AG09319 (cell line): ENCODE data around the gene GDAP2.
"Not testable (repeated sequence)": the region's sequence is repeated elsewhere in the genome, so short reads cannot be mapped to it uniquely, and the experiment has no call there.

Source experiments
- DNase-seq: peaks from one replicate; pipeline ENCODE4 v3.0.0-alpha.2; 2010; ENCODE audit warnings: low read depth; ENCODE audit errors: extremely low read depth
- CTCF ChIP-seq: IDR thresholded peaks from 2 replicates; pipeline ENCODE4 v1.5.1; 2011; ENCODE audit warnings: low read depth, mild to moderate bottlenecking, inconsistent platforms, low read length, moderate library complexity

Gene GDAP2

GRCh38 chr1:117930173-117930447 lies 689 bp upstream of the GDAP2 start:
- DNase-seq = no peak
- TF ChIP-seq CTCF = no peak

GRCh38 chr1:117928881-117929342 lies 509 bp downstream of the GDAP2 start:
- peak; percentile 12 for DNase-seq

GRCh38 chr1:117925981-117926380 lies 3.4 kb downstream of the GDAP2 start:
- no peak for DNase-seq

More at GRCh38 chr1:117928881-117929342, 509 bp downstream of the GDAP2 start:
- peak; percentile 42 for TF ChIP-seq CTCF

GRCh38 chr1:117922717-117923116 lies 6.7 kb downstream of the GDAP2 start:
- not testable (repeated sequence) for DNase-seq

More at GRCh38 chr1:117925981-117926380, 3.4 kb downstream of the GDAP2 start:
- TF ChIP-seq CTCF = no peak

GRCh38 chr1:117921991-117922390 lies 7.4 kb downstream of the GDAP2 start:
- DNase-seq = no peak
- no peak for TF ChIP-seq CTCF

GRCh38 chr1:117919376-117919775 lies 10.0 kb downstream of the GDAP2 start:
- no peak for TF ChIP-seq CTCF
- DNase-seq = no peak

- TF ChIP-seq CTCF = no peak
- DNase-seq = no peak
Measured at GRCh38 chr1:117911051-117911450, 18.4 kb downstream of the GDAP2 start.

- no peak for DNase-seq
- no peak for TF ChIP-seq CTCF
Measured at GRCh38 chr1:117905019-117905418, 24.4 kb downstream of the GDAP2 start.
